T-helper 1 cell treated with Interleukin-12 subunit alpha and Interleukin-12 subunit beta and Interleukin-4 antibody, amounts not matched to agents 30 μg/mL and 1 μg/mL, for 36 hours (primary cell): ENCODE results near the gene GLIS2.

Source experiments
- H3K27ac Mint-ChIP-seq: one replicate; pipeline ENCODE4 v1.8.0; 2021; ENCODE audit warnings: mild to moderate bottlenecking, mixed read lengths
- H3K27me3 Mint-ChIP-seq: one replicate; pipeline ENCODE4 v1.8.0; 2021; ENCODE audit warnings: low read depth, mixed read lengths
- H3K36me3 Mint-ChIP-seq: one replicate; pipeline ENCODE4 v1.8.0; 2021; ENCODE audit warnings: low read depth, mixed read lengths
- H3K4me1 Mint-ChIP-seq: one replicate; pipeline ENCODE4 v1.8.0; 2021; ENCODE audit warnings: low read depth, mixed read lengths
- H3K4me3 Mint-ChIP-seq: one replicate; pipeline ENCODE4 v1.8.0; 2021; ENCODE audit warnings: mild to moderate bottlenecking, moderate library complexity, mixed read lengths
- H3K9me3 Mint-ChIP-seq: one replicate; pipeline ENCODE4 v1.8.0; 2021; ENCODE audit warnings: mixed read lengths

GLIS2 gene

DNA sequence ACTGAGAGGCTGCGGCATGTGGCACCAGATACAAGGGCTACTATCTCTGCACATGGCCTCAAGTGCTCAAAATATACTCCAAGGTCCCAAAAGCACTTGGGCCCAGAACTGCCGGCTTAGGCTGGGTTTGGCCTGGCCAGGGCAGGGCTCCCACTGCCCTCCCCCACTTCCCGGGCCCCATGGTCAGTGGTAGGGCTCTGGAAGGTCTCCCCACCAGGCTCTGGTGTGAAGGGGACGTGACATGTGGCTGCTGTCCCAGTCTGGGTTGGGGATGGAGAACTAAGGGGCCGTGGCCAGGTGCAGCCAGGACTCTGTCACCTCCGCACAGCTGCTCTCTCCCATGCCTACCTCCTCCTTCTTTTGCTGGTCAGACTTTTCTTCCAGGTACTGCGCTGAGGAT lies 41.0 kb downstream of the GLIS2 start:
- no peaks in the 10 kb centered on the region for H3K9me3 Mint-ChIP-seq
- H3K36me3 Mint-ChIP-seq, result peaks cover 16% of the 10 kb centered on the region
- H3K4me1 Mint-ChIP-seq, result peaks cover under 1% of the 10 kb centered on the region
- no peak overlapping the region for H3K4me3 Mint-ChIP-seq
- no peaks in the 10 kb centered on the region for H3K27me3 Mint-ChIP-seq
- no peak overlapping the region for H3K27ac Mint-ChIP-seq

DNA sequence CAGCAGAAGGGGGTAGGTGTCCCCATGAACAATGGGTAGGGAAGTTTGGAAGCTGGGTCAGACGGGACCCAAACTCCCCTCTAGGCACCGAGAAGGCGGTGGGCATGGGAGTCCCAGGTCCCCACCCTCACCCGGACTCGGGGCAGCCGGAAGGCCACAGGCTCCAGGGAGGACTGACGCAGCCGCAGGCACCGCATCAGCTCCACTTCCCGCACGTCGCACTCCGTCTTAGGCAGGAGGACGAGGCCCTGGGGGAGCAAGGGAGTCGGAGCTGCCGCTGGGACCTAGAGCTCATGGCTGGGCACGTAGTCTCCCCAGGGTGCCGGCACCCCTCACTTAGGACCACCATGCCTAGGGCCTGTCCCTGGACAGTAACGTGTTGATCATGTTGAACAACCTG lies 42.4 kb downstream of the GLIS2 start:
- H3K27me3 Mint-ChIP-seq, result no peaks in the 10 kb centered on the region
- peaks cover 19% of the 10 kb centered on the region for H3K36me3 Mint-ChIP-seq
- H3K27ac Mint-ChIP-seq, result no peak overlapping the region
- no peaks in the 10 kb centered on the region for H3K9me3 Mint-ChIP-seq
- no peaks in the 10 kb centered on the region for H3K4me1 Mint-ChIP-seq
- no peak overlapping the region for H3K4me3 Mint-ChIP-seq

DNA sequence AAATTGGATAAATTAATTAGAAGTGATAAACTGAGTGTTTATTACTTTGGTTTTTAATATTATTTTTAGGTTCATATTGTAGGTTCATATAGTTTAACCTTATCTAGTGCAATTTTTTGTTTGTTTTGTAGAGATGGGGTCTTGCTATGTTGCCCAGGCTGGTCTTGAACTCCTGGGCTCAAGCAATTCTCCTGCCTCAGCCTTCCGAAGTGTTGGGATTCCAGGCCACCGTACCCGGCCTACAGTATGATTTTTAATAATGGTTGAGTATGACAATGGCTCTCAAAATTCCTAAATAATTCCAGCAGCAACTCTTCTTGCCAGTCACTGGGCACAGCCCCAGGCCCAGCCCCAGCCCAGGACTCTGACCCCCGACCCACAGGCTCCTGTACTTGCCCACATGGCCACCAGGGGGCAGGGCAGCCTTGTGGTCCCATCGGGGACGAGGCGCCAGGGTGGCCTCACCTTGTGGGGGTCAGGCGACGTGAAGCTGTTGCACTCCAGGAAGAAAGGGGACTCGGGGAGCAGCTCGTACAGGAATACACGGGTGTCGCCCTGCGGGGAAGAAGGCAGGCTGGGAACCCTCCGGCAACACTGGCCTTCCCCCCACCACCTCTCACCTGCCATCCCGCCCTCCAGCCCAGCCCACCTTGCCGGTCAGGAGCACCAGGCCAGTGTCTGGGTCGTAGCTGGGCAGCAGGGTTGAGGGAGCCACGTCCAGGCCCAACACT lies 43.1 kb downstream of the GLIS2 start:
- H3K4me1 Mint-ChIP-seq, result no peaks in the 10 kb centered on the region
- H3K27ac Mint-ChIP-seq, result peak overlapping the region; percentile 26
- no peak overlapping the region for H3K4me3 Mint-ChIP-seq
- H3K9me3 Mint-ChIP-seq, result no peaks in the 10 kb centered on the region
- no peaks in the 10 kb centered on the region for H3K27me3 Mint-ChIP-seq
- peaks cover 22% of the 10 kb centered on the region for H3K36me3 Mint-ChIP-seq

DNA sequence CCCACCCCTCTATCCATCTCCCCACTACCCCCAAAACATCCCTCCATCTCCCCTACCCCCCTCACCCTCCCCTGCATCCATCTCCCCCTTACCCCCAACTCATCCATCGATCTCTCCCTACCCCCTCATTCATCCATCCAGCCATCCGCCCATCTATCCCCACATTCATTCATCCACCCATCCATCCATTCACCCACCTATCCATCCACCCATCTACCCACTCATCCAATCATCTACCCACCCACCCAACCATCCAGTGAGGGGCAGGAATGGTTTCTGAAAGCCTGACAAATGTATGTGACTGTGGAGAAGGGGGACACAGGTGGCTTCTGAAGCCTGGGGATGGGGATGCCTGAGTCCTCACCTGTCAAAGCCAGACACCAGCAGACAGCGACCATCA lies 44.0 kb downstream of the GLIS2 start:
- Mint-ChIP-seq H3K4me1 (no peaks in the 10 kb centered on the region), H3K27ac (no peak overlapping the region), H3K36me3 (peaks cover 15% of the 10 kb centered on the region), H3K9me3 (no peaks in the 10 kb centered on the region), H3K4me3 (no peak overlapping the region), H3K27me3 (no peaks in the 10 kb centered on the region)

DNA sequence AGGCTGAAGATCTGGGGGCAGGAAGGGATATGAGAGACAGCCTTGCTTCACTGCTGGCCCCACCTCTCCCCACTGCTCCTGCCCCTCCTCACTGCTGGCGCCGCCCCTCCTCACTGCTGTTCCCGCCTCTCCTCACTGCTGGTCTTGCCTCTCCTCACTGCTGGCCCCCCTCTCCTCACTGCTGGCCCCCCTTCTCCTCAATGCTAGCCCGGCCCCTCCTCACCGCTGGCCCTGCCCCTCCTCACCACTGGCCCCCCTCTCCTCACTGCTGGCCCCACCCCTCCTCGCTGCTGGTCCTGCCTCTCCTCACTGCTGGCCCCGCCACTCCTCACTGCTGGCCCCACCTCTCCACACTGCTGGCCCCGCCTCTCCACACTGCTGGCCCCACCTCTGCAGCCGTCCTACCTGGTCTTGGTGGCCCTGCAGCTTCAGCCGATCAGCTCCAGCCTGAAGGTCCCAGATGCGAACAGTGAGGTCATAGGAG lies 44.7 kb downstream of the GLIS2 start:
- H3K9me3 Mint-ChIP-seq, result no peaks in the 10 kb centered on the region
- H3K27me3 Mint-ChIP-seq, result no peaks in the 10 kb centered on the region
- no peaks in the 10 kb centered on the region for H3K4me1 Mint-ChIP-seq
- H3K4me3 Mint-ChIP-seq, result no peak overlapping the region
- H3K36me3 Mint-ChIP-seq, result peaks cover 14% of the 10 kb centered on the region
- H3K27ac Mint-ChIP-seq, result no peak overlapping the region

DNA sequence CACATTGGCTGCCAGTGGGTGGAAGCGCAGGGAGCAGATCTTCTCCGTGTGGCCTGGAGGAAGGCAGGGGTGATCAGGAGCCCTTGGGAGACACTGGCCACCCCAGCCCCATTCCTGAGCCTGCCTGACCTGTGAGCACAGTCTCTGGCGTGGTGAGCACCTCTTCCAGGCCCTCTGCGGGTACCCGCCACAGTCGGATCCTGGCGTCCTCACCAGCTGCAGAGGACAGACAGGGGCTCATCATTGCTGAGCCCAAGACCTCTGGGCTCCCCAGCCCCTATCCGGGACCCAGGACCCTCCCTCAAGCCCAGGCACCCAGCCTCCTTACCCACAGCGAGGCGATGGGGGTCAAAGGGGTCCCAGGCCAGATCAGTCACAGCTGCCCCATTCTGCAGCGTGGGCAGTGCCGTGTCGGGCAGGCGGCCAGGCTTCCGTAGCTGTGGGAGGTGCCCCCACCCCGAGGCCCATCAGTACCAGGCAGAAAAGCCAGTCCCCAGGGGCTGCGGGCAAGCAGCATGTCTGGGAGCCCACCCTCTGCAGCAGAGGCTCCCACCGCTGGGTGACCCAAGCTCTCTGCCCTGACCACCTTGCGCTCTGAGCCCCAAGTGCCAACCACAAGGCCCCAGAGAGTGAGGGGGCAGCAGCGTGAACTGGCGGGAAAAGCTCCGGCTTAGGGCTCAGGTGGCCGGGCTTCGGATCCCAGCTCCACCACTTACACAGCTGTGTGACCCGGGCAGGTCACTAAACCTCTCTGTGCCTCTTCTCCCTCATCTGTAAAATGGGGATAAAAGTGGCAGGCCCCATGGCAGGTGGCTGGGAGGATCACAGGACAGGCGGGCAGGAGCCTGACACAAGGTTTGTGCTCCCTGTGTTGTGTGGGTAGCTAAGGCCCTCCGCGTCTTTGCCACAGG lies 45.4 kb downstream of the GLIS2 start:
- Mint-ChIP-seq H3K27me3 (no peaks in the 10 kb centered on the region), H3K36me3 (peaks cover 14% of the 10 kb centered on the region), H3K4me1 (no peaks in the 10 kb centered on the region), H3K27ac (no peak overlapping the region), H3K9me3 (no peaks in the 10 kb centered on the region), H3K4me3 (no peak overlapping the region)

DNA sequence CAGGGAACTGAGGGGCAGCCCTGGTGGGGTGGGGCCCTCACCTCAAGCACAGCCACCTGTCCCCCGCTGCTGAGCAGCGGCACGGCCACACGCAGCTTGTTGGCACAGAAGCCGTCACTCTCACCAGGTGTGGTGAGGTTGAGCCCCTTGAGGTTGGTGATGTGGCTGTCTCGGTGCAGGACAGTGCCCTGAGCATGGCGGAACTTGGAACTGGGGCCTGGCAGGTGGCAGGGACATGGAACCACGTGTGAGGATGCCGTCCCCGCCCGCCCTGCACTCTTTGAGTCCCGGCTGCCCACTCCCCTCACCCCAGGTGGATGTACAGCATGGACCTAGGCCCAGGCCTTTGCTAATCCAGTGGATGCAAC lies 46.1 kb downstream of the GLIS2 start:
- Mint-ChIP-seq H3K27ac (no peak overlapping the region), H3K36me3 (peaks cover 14% of the 10 kb centered on the region)

DNA sequence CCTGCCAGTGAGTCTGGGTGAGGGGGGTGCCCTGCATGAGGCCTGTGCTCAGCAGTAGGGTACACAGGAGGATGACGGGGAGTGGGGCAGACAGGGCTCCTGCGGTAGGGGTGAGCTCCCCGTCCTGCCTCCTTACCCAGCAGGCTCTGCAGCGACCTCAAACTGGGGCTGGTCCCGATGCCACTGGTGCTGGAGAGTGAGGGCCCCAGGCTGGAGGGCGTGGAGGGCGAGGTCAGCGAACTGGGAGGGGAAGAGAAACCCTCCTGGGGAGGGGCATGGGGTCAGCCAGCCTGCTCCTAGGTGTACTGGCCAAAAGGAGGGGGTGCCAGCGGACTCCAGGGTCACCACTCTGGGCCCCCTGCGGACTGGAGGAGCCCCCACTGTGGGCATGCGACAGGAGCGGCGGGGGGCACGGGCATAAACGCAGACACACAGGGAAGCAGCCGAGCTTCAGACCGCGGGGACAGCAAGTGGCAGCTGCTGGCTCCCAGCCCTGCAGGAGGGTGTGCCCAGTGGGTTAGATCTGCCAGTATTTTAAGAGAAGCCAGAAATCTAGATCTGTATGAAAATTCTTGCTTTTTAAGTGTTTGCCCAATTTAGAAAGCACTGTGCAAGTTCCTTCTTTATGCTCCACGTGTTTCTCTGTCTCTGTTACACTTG lies 46.7 kb downstream of the GLIS2 start:
- H3K36me3 Mint-ChIP-seq, result peaks cover 14% of the 10 kb centered on the region
- no peaks in the 10 kb centered on the region for H3K4me1 Mint-ChIP-seq
- H3K9me3 Mint-ChIP-seq, result no peaks in the 10 kb centered on the region
- H3K4me3 Mint-ChIP-seq, result no peak overlapping the region
- no peaks in the 10 kb centered on the region for H3K27me3 Mint-ChIP-seq
- no peak overlapping the region for H3K27ac Mint-ChIP-seq

More for the DNA sequence above, 46.1 kb downstream of the GLIS2 start:
- Mint-ChIP-seq H3K4me3 (no peak overlapping the region), H3K27me3 (no peaks in the 10 kb centered on the region), H3K4me1 (no peaks in the 10 kb centered on the region), H3K9me3 (no peaks in the 10 kb centered on the region)

DNA sequence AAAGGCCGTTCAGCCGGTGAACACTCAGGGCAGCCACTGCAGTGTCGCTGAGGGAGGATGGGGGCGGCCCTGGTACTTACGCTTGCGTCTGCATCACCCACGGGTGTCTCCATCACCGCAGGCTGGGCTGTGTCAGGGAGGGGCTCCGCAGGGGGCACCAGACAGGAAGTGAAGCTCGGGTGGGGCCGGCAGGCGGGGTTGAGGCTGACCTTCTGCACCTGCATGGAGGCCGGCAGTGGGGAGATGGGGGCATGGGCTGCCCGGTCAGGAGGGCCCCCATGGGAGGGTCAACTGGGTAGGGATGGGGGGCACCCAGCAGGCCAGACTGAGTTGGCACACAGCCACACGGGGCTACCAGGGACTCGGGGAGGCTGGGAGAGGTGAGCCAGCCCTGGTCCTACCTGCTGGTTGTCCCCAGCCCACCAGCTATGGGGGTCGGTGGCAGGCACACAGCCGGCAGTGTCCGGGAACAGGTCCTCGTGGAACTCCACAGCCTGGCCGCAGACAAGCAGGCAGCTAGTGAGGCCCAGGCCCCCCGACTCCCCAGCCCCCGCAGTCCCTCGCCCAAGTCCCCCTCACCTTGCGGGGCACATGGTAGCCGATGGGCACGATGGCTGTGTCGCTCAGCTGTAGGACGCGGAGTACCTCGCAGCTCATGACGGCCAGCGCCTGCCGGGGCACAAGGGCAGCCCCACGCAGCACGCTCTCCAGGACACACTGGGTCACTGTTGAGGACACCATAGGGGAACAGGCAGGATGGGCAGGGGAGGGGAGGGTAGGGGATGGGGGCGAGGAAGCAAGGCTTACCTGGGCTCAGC lies 48.5 kb downstream of the GLIS2 start:
- Mint-ChIP-seq H3K4me1 (no peaks in the 10 kb centered on the region), H3K9me3 (no peaks in the 10 kb centered on the region), H3K4me3 (no peak overlapping the region), H3K36me3 (peaks cover 10% of the 10 kb centered on the region), H3K27me3 (no peaks in the 10 kb centered on the region), H3K27ac (no peak overlapping the region)

DNA sequence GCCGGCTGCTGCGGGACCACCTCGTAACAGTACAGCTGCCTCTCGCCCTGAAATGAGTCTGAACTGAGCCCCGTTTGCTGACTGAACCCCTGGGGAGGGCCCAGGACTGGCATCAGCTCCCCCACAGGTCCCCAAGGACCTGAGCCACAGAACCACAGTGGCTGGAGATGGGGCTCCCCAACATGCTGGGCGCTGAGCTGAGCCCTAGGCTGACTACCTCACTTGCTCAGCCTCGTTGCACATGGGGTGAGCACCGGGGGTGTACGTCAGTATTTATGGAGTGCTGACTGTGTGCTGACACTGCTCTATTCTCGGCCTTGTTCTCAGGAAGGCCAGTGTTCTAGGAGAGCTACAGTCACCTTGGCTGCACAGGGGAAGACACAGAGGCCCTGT lies 49.1 kb downstream of the GLIS2 start:
- Mint-ChIP-seq H3K4me3 (no peak overlapping the region), H3K27ac (no peak overlapping the region), H3K4me1 (no peaks in the 10 kb centered on the region), H3K9me3 (no peaks in the 10 kb centered on the region), H3K27me3 (no peaks in the 10 kb centered on the region), H3K36me3 (peaks cover 8% of the 10 kb centered on the region)

DNA sequence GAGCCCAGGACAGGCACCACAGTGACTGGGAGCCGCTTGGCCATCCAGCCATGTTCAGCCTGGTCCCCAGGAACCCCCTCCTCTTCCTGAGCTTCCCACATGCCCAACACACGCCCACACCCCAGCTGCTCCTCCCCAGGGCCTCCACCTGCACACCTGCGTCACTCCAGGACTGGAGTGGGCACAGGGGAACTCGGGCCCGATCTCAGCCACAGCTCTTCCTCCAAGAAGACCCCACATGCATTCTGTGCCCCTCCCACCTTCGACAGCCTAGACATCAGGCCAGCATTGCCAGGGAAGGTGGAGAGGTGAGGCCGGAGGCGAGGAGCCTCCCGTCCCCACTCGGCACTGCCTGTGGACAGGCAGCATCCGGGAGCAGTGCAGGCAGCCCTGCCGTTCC lies 49.7 kb downstream of the GLIS2 start:
- H3K9me3 Mint-ChIP-seq, result no peaks in the 10 kb centered on the region
- no peak overlapping the region for H3K27ac Mint-ChIP-seq
- H3K4me3 Mint-ChIP-seq, result no peak overlapping the region
- H3K4me1 Mint-ChIP-seq, result no peaks in the 10 kb centered on the region
- H3K36me3 Mint-ChIP-seq, result peaks cover 7% of the 10 kb centered on the region
- H3K27me3 Mint-ChIP-seq, result no peaks in the 10 kb centered on the region

DNA sequence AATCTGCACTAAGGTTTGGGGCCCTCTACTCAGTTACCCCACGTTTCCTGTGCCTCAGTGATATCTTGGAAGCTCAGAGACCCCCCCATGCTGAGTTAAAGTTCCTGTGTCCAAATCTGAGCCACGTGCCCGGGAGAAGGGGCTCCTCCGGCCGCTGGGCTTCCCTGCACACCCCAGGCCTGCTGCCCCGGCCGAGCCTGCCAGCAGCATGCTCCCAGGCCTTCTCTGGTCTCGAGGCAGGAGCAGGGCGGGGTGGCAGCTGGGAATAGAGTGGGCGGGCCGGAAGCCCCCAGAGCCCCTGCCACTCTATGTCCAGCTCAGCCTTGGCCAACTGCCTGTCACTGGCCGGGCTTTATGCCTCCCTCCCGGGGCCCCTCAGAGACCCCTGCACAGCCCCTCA lies 50.1 kb downstream of the GLIS2 start:
- no peaks in the 10 kb centered on the region for H3K9me3 Mint-ChIP-seq
- H3K4me1 Mint-ChIP-seq, result no peaks in the 10 kb centered on the region
- no peaks in the 10 kb centered on the region for H3K27me3 Mint-ChIP-seq
- peaks cover 7% of the 10 kb centered on the region for H3K36me3 Mint-ChIP-seq
- no peak overlapping the region for H3K27ac Mint-ChIP-seq
- no peak overlapping the region for H3K4me3 Mint-ChIP-seq

DNA sequence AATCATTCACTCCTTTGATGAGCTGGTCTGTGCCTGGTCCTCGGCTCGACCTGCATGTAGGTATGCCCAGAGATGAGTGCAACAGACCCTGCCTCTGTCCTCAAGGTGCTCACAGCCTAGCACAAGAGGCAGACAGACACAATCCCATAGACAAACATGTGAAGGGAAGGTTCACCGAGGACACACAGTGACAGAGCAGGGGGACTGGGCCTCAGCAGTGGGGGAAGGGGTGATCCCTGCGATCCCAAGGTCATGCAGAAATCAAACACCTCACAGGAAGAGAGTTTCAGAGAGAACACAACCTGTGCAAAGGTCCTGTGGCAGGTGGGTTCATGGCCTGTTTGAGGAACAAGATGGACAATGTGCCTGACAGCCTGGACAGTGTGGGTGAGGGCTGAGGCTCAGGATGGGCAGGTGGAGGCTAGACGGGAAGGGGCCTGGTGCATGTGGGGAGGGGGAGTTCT lies 51.6 kb downstream of the GLIS2 start:
- H3K27ac Mint-ChIP-seq, result no peak overlapping the region
- H3K4me1 Mint-ChIP-seq, result peaks cover 2% of the 10 kb centered on the region
- no peaks in the 10 kb centered on the region for H3K27me3 Mint-ChIP-seq
- H3K4me3 Mint-ChIP-seq, result no peak overlapping the region
- H3K36me3 Mint-ChIP-seq, result peaks cover 7% of the 10 kb centered on the region
- H3K9me3 Mint-ChIP-seq, result no peaks in the 10 kb centered on the region
